Esophagus squamous epithelium (tissue), 4 donors: ENCODE data around the gene MPG.
A peak's percentile ranks its signal among the peaks of the same experiment; 100 is the strongest.

Source experiments
- POLR2A ChIP-seq, 4 donors: fragments of 450-650 bp; IDR thresholded peaks; one replicate each; pipeline ENCODE4 v1.6.1; 2017; ENCODE audit warnings: antibody characterized with exemption in 4 of 4, mild to moderate bottlenecking in 4 of 4, moderate library complexity in 3 of 4
- TF ChIP-seq, protein P1 (sequence below), 6 experiments: fragments of 450-650 bp in 4 of 6; fragments of 200-600 bp in 2 of 6; sonication (generic) in 2 of 6; IDR thresholded peaks; one replicate each; pipeline ENCODE4 v1.5.1; 2016 to 2019; ENCODE audit warnings: antibody characterized with exemption in 6 of 6, mild to moderate bottlenecking in 4 of 6, moderate library complexity in 4 of 6

DNA sequence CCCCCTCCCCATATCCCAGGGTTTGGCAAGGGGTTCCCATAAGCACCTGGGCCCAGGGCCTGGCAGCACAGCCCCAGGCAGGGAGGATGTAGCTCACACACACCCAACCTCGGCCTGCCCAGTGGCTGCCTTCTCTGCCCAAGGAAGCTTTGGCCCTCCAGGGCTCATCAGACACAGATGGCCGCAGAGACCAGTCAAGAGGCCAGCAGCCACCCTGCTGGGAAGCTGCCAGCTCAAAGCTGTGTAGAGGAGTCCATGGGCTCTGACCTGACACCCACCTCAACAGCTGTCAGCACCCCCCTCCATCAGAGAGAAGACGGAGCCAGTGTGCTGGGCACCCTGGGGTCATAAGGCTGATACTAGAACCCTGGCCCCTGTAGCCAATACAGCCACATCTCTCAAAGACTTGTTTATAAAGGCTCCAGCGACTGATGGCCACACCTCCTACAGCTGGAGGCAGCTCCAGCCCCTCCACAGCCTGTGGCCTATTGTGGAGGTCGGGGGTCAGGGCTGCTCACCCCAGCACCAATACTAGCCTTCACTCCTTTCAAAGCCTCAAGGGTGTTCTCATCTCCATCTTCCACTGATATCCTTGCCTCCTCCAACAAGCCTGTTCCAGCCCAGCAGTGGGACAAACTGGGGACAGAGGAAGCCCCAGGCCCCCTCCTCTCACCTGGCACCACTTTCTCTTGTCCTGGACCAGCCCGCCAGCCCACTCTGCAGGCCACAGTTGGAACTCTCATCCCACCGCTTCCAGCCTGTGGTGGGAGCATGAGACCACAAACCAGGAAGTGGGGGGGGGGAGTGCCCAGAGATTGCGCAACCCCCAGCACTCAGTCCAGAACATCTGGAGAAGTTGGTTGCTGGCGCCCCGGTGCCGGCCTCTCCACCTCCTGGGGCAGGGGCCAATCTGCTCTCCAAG is 2.2 kb upstream of the MPG start:
- TF ChIP-seq, protein P1, sequence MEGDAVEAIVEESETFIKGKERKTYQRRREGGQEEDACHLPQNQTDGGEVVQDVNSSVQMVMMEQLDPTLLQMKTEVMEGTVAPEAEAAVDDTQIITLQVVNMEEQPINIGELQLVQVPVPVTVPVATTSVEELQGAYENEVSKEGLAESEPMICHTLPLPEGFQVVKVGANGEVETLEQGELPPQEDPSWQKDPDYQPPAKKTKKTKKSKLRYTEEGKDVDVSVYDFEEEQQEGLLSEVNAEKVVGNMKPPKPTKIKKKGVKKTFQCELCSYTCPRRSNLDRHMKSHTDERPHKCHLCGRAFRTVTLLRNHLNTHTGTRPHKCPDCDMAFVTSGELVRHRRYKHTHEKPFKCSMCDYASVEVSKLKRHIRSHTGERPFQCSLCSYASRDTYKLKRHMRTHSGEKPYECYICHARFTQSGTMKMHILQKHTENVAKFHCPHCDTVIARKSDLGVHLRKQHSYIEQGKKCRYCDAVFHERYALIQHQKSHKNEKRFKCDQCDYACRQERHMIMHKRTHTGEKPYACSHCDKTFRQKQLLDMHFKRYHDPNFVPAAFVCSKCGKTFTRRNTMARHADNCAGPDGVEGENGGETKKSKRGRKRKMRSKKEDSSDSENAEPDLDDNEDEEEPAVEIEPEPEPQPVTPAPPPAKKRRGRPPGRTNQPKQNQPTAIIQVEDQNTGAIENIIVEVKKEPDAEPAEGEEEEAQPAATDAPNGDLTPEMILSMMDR (IDR thresholded peaks at IDR 0.05): peak in 2 of 6 experiments; percentile 13 to 17
- no peak for TF ChIP-seq POLR2A (IDR thresholded peaks at IDR 0.05)
